Measurements from ENCODE around the gene RABGAP1. TPM values are rescaled to one million over a fixed set of nuclear protein-coding genes. Genes with fewer than 3 reads are reported as not detected.
"Not testable (repeated sequence)": the region's sequence is repeated elsewhere in the genome, so short reads cannot be mapped to it uniquely, and the experiment has no call there.

The RABGAP1 gene
- 10 to 100 TPM; 33.8 to 36.7 TPM for total RNA-seq
- total RNA-seq, result 47.6 to 84.6 reads per million in 2 donors

GRCh38 chr9:122940749-122941581, at the start of gene RABGAP1:
RABGAP1 (plus strand) TSS chr9:122941020; CDS start chr9:122957060, 16,040 bp downstream.
- no peaks in the 10 kb centered on the region for H3K9me3 ChIP-seq (ENCODE audit: control insufficient read depth, low read length, poor library complexity, severe bottlenecking)
- Mint-ChIP-seq H3K4me3 (peak within 1 kb of the TSS; percentile 97), H3K36me3 (ENCODE audit: low read depth) (peaks cover 3% of the 10 kb centered on the region), H3K27ac (peak within 1 kb of the TSS; percentile 92), H3K27me3 (no peaks in the 10 kb centered on the region), H3K4me1 (peaks cover 20% of the 10 kb centered on the region)
- peak; percentile 98 for ATAC-seq
- peak; percentile 94 to 98 (median 98) for DNase-seq

GRCh38 chr9:122897969-122898368, 42.9 kb upstream of the RABGAP1 start:
- no peak for ATAC-seq
- H3K4me3 Mint-ChIP-seq, result no peak overlapping the region

GRCh38 chr9:122900791-122901190, 40.0 kb upstream of the RABGAP1 start:
- peak overlapping the region; percentile 94 for H3K27ac Mint-ChIP-seq
- no peaks in the 10 kb centered on the region for H3K9me3 ChIP-seq (ENCODE audit: control insufficient read depth, low read length, poor library complexity, severe bottlenecking)
- ATAC-seq, result no peak
- H3K36me3 Mint-ChIP-seq (ENCODE audit: low read depth), result no peaks in the 10 kb centered on the region
- DNase-seq, result no peak
- no peaks in the 10 kb centered on the region for H3K27me3 Mint-ChIP-seq
- H3K4me3 Mint-ChIP-seq, result peak overlapping the region; percentile 21
- peaks cover 25% of the 10 kb centered on the region for H3K4me1 Mint-ChIP-seq

More at GRCh38 chr9:122897969-122898368, 42.9 kb upstream of the RABGAP1 start:
- Mint-ChIP-seq H3K27me3 (no peaks in the 10 kb centered on the region), H3K27ac (peak overlapping the region; percentile 92), H3K4me1 (peaks cover 19% of the 10 kb centered on the region), H3K36me3 (ENCODE audit: low read depth) (peaks cover 4% of the 10 kb centered on the region)
- no peak for DNase-seq
- no peaks in the 10 kb centered on the region for H3K9me3 ChIP-seq (ENCODE audit: control insufficient read depth, low read length, poor library complexity, severe bottlenecking)

DNA sequence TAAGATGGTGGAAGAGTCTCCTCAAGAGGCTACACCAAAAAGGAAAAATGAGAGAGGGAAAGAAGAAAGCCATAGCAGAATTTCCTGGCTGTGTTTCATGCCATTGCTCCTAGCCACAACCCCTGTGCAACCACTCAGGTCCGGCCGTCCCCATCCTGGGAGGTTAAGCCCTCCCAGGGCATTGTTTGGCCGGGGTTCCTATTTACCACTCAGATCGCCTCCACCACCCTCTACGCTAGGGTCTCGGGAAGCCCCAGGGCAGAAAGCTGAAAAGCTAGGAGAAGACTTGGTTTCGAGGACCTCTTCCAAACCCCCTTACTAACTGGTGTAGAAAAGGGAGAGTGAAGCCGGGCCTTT, 36.4 kb upstream of the RABGAP1 start:
- no peaks in the 10 kb centered on the region for H3K9me3 ChIP-seq (ENCODE audit: control insufficient read depth, low read length, poor library complexity, severe bottlenecking)
- DNase-seq (no peak), ATAC-seq (no peak)
- Mint-ChIP-seq H3K27ac (peak overlapping the region; percentile 94), H3K36me3 (ENCODE audit: low read depth) (no peaks in the 10 kb centered on the region), H3K4me1 (peaks cover 13% of the 10 kb centered on the region), H3K27me3 (no peaks in the 10 kb centered on the region), H3K4me3 (peak overlapping the region; percentile 91)

DNA sequence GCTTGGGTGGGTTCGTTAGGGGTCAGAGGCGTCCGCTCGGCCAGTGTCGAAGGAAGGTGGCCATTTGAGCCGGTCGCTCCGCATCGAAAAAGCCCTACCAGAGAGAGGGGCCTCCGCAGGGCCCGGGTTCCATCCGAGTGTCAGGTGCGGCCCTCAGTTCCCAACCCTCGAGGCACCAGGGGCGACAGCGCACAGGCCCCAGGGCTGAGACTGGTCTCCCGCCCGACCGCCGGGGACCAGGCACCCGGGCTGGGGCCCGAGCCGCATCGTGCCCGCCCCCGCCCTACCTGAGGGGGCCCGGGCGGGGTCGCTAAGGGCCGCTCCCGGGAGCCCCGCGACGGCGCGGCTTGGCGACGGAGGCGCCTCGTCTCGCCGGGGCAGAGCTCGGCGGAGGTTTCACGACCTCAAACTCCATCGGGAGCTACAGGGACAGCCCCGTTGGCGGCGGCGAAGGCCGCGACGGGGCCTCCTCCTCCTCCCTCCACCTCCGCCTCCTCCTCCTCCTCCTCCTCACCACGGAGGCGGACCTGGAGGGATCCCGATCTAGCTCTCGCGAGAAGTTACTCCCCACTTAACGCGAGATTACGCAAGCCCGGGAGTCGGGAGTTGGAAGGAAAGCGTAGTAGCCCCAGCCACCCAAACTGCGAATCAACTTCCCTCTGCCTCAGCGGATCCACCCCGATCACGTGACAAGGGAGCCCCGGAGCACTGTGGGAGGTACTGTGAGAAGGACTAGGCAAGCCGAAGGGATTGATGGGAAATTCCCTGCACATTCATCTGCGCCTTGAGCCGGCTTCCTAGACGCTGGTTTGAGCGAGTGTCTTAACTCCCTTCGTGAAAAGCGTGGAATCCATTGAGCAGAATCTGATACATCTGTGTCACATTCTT, 35.8 kb upstream of the RABGAP1 start, which contains the start of gene RC3H2:
Gene RC3H2 (minus strand): TSS at position 537 of the 888 bp plus-strand sequence. CDS start 7,850 bp downstream, outside the sequence.
- DNase-seq, result peak; percentile 85 to 96 (median 92)
- H3K9me3 ChIP-seq (ENCODE audit: control insufficient read depth, low read length, poor library complexity, severe bottlenecking), result no peaks in the 10 kb centered on the region
- peak within 1 kb of the TSS; percentile 91 for H3K4me3 Mint-ChIP-seq
- H3K27ac Mint-ChIP-seq, result peak within 1 kb of the TSS; percentile 94
- H3K36me3 Mint-ChIP-seq (ENCODE audit: low read depth), result no peaks in the 10 kb centered on the region
- H3K27me3 Mint-ChIP-seq, result no peaks in the 10 kb centered on the region
- peaks cover 11% of the 10 kb centered on the region for H3K4me1 Mint-ChIP-seq
- peak; percentile 92 for ATAC-seq

DNA sequence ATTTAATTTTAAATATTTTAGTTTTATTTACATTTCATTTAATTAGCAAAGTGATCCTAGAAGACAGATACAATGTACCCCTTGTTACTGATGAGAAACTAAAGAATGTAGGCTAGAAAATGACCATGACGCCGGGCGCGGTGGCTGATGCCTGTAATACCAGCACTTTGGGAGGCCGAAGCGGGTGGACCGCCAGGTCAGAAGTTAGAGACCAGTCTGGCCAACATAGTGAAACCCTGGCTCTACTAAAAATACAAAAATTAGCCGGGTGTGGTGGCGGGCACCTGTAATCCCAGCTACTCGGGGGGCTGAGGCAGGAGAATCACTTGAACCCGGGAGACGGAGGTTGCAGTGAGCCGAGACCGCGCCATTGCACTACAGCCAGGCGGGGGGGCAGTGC, 34.7 kb upstream of the RABGAP1 start:
- H3K27me3 Mint-ChIP-seq; H3K27ac Mint-ChIP-seq; DNase-seq; H3K4me3 Mint-ChIP-seq; H3K9me3 ChIP-seq (ENCODE audit: control insufficient read depth, low read length, poor library complexity, severe bottlenecking); H3K36me3 Mint-ChIP-seq (ENCODE audit: low read depth); ATAC-seq: not testable (repeated sequence)
- peaks cover 11% of the 10 kb centered on the region for H3K4me1 Mint-ChIP-seq

GRCh38 chr9:122912671-122912963, 28.2 kb upstream of the RABGAP1 start:
- Mint-ChIP-seq H3K4me1 (peaks cover 18% of the 10 kb centered on the region), H3K36me3 (ENCODE audit: low read depth) (peaks cover 4% of the 10 kb centered on the region), H3K27ac (peak overlapping the region; percentile 98), H3K4me3 (peak overlapping the region; percentile 96), H3K27me3 (no peaks in the 10 kb centered on the region)
- ATAC-seq, result no peak
- no peak for DNase-seq
- H3K9me3 ChIP-seq (ENCODE audit: control insufficient read depth, low read length, poor library complexity, severe bottlenecking), result no peaks in the 10 kb centered on the region

GRCh38 chr9:122912964-122913673, 27.7 kb upstream of the RABGAP1 start, which contains the start of gene ZBTB6:
ZBTB6 (minus strand) TSS chr9:122913323; CDS start chr9:122912072, 1,251 bp downstream.
- Mint-ChIP-seq H3K36me3 (ENCODE audit: low read depth) (peaks cover 4% of the 10 kb centered on the region), H3K4me3 (peak within 1 kb of the TSS; percentile 96), H3K27me3 (no peaks in the 10 kb centered on the region), H3K4me1 (peaks cover 18% of the 10 kb centered on the region), H3K27ac (peak within 1 kb of the TSS; percentile 98)
- ATAC-seq (peak; percentile 96), DNase-seq (peak; percentile 35 to 62 (median 57))
- no peaks in the 10 kb centered on the region for H3K9me3 ChIP-seq (ENCODE audit: control insufficient read depth, low read length, poor library complexity, severe bottlenecking)

- DNase-seq (no peak), ATAC-seq (no peak)
- Mint-ChIP-seq H3K27ac (no peak overlapping the region), H3K27me3 (no peaks in the 10 kb centered on the region), H3K4me3 (no peak overlapping the region), H3K4me1 (peaks cover under 1% of the 10 kb centered on the region), H3K36me3 (ENCODE audit: low read depth) (no peaks in the 10 kb centered on the region)
- no peaks in the 10 kb centered on the region for H3K9me3 ChIP-seq (ENCODE audit: control insufficient read depth, low read length, poor library complexity, severe bottlenecking)
These were observed 22.5 kb upstream of the RABGAP1 start for GRCh38 chr9:122918310-122918709.

- Mint-ChIP-seq H3K4me3 (no peak overlapping the region), H3K27me3 (no peaks in the 10 kb centered on the region), H3K27ac (no peak overlapping the region), H3K36me3 (ENCODE audit: low read depth) (no peaks in the 10 kb centered on the region), H3K4me1 (no peaks in the 10 kb centered on the region)
- DNase-seq (no peak), ATAC-seq (no peak)
- H3K9me3 ChIP-seq (ENCODE audit: control insufficient read depth, low read length, poor library complexity, severe bottlenecking), result no peaks in the 10 kb centered on the region
These were observed 18.1 kb upstream of the RABGAP1 start for GRCh38 chr9:122922713-122923112.

GRCh38 chr9:122923947-122924346, 16.9 kb upstream of the RABGAP1 start:
- peak; percentile 42 for ATAC-seq
- Mint-ChIP-seq H3K4me3 (no peak overlapping the region), H3K4me1 (no peaks in the 10 kb centered on the region), H3K36me3 (ENCODE audit: low read depth) (no peaks in the 10 kb centered on the region), H3K27ac (no peak overlapping the region), H3K27me3 (no peaks in the 10 kb centered on the region)
- no peaks in the 10 kb centered on the region for H3K9me3 ChIP-seq (ENCODE audit: control insufficient read depth, low read length, poor library complexity, severe bottlenecking)
- no peak for DNase-seq

- H3K9me3 ChIP-seq (ENCODE audit: control insufficient read depth, low read length, poor library complexity, severe bottlenecking), result no peaks in the 10 kb centered on the region
- Mint-ChIP-seq H3K36me3 (ENCODE audit: low read depth) (no peaks in the 10 kb centered on the region), H3K27ac (no peak overlapping the region), H3K27me3 (no peaks in the 10 kb centered on the region), H3K4me1 (peaks cover 12% of the 10 kb centered on the region), H3K4me3 (no peak overlapping the region)
- ATAC-seq (no peak), DNase-seq (no peak)
These were observed 10.9 kb upstream of the RABGAP1 start for GRCh38 chr9:122929796-122930354.
